ENCODE data around the gene CLDN19.
A peak's percentile ranks its signal among the peaks of the same experiment; 100 is the strongest.

CLDN19 gene

DNA sequence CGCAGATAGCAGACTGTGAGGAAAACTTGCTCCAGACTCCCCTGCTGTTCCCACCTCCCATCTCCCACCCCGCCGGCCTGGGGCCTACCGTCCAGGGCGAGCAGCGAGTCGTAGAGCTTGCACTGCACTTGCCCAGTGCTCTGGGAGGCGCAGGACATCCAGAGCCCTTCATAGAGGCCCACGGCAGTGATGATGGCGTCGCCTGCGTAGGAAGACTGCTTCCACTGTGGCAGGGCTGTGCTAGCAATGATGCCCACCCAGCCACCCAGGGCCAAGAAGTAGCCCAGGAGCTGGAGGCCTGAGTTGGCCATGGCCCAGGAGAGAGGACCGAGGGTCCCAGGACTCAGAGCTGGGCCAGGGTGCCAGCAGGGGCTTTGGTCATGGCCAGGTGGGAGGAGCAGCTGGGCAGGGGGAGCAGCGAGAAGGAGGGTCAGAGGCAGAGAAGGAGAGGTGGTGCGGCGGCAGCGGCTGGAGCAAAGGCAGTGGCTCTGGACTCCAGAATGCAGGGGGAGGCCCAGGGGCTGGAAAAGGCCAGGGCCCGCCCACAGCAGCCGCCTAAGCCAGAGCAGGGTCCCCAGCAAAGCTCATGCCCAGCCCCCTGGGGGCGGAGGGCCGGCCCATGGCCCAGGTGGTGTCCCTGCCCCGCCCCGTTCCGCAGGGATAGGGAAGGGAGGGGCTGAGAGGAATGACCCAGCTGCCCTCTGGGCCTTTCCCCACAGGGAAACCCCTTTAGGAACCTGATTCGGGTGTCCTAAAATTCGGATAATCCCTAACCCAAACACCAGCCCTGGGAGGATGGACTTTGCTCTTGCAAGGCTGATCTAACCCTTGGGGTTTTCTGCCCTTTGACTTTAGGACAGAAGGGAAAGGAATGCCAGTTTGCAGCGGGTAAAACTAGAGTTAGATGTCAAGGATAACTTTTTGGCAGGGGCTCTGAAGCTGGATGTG is at the start of gene CLDN19:
Gene CLDN19 (minus strand): TSS at position 484 of the 948 bp plus-strand sequence. CDS start 173 bp downstream, at position 311.
- no peak for DNase-seq (ENCODE audit: low read depth)

GRCh38 chr1:42788021-42788420 is 48.0 kb upstream of the CLDN19 start:
- no peak for DNase-seq (ENCODE audit: low read depth)

GRCh38 chr1:42786097-42786496 is 46.1 kb upstream of the CLDN19 start:
- DNase-seq (ENCODE audit: low read depth) = no peak

DNA sequence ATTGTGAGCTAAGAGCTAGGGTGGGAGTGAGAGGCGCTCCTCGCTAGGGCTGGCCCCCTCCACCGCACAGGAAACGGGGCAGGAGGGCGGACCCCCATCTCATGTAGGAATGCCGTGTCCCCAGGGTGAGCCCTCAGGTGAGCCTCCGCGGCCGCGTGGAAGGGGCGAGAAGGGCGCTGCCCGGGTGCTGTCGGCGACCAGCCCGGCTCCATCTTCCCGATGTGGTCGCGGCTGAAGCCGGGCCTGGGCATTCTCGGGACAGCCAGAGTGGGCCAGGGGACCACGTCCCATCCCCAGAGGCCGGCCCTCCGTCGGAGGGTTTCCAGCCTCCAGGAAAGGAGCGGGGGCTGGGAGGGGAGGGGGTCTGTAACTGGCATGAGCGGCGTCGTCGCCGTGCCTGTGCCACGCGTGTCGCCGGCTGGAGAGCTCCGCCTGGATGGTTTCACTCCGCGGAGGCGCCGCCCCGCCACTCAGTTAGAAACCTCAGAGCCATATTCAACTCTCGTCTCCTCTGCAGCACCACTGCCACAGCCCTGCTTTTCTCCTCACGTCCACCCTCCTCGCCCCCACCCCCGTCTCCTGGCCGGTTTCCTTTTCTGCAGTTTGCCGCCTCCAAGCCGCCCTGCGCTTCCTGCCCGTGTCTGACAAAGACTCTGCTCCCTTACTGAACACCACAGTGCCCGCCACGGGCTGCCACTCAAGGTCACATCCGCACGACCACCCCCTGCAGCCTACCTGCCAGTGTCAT is 45.1 kb upstream of the CLDN19 start, which contains the start of gene TMEM269:
Gene TMEM269 (plus strand): TSS at position 46 of the 748 bp plus-strand sequence. CDS start 4,903 bp downstream, outside the sequence.
- no peak for DNase-seq (ENCODE audit: low read depth)

- DNase-seq (ENCODE audit: low read depth) = no peak
These were observed 44.5 kb upstream of the CLDN19 start for GRCh38 chr1:42784547-42784945.

GRCh38 chr1:42783092-42783491 is 43.1 kb upstream of the CLDN19 start:
- DNase-seq (ENCODE audit: low read depth) = no peak

- DNase-seq (ENCODE audit: low read depth) = no peak
These were observed 40.1 kb upstream of the CLDN19 start for GRCh38 chr1:42780176-42780575.

DNA sequence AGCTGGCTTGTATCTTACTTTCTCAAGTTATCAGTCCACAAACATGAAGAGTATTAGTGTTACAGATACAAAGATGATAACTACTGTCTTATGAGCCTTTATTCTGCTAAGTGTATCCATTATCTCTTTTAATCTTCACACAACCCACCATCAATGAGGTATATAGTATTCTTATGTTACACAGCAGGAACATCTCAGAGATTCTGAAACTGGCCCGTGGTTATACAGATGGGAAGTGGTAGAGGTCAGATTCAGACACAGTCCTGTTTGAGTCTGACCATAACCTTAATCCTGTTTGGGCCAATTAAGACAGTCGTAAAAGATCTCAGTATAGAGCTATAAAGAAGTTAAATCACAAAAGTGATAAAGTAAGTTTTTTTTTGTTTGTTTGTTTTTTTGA is 39.7 kb upstream of the CLDN19 start:
- no peak for DNase-seq (ENCODE audit: low read depth)

GRCh38 chr1:42777852-42778251 is 37.8 kb upstream of the CLDN19 start:
- no peak for DNase-seq (ENCODE audit: low read depth)

GRCh38 chr1:42776502-42776901 is 36.5 kb upstream of the CLDN19 start:
- no peak for DNase-seq (ENCODE audit: low read depth)

- no peak for DNase-seq (ENCODE audit: low read depth)
These were observed 35.0 kb upstream of the CLDN19 start for GRCh38 chr1:42774928-42775526.

- no peak for DNase-seq (ENCODE audit: low read depth)
These were observed 33.4 kb upstream of the CLDN19 start for GRCh38 chr1:42773420-42773819.

- DNase-seq (ENCODE audit: low read depth) = no peak
These were observed 29.8 kb upstream of the CLDN19 start for GRCh38 chr1:42769811-42770210.

DNA sequence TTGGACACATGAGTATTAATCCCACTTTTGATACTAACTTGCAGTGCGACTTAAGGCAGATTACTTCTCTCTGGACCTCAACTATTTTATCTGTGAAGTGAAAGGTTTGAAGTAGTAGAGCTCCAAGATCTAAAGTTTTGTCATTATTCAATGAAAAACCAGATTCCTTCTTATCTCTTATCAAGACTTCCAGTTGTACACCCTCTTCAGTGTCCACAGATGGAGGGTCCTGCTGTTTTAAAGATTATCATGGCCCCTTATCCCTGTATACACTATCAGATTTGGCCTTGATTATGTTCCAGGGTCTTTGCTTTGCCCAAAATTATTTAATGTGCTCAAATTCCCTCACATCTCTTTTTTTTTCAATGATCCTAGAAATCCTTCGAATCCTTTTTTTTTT is 28.1 kb upstream of the CLDN19 start:
- no peak for DNase-seq (ENCODE audit: low read depth)

GRCh38 chr1:42767510-42768000 is 27.5 kb upstream of the CLDN19 start:
- DNase-seq (ENCODE audit: low read depth) = no peak

GRCh38 chr1:42766741-42767509 is 26.9 kb upstream of the CLDN19 start, which contains the start of the genes C1orf50 and P3H1:
Gene C1orf50, plus strand, starts transcription at chr1:42767249. Its CDS starts 63 bp downstream, at chr1:42767312.
Gene P3H1, minus strand, starts transcription at chr1:42767028. Its CDS starts 57 bp downstream, at chr1:42766971.
- DNase-seq (ENCODE audit: low read depth) = peak; percentile 95

- DNase-seq (ENCODE audit: low read depth) = no peak
These were observed 26.1 kb upstream of the CLDN19 start for GRCh38 chr1:42765832-42766740.

DNA sequence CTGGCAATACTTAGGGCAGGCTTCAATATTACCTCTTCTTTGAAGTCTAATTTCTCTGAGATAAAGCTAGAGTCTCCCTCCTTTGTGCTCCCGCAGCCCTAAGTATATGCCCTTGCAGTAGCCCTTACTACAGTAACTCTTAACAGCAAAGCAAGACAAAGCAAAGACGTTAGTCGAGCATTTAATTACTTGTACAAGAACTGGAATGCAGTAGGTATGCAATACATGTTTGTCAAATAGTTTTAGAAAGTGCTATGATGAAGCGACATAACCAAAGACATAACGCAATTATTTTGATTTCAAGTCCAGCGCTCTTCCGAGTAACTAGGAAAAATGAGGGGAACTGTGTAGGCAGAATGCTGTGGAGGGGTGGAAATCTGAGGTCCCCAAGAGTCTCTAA is 25.2 kb upstream of the CLDN19 start:
- no peak for DNase-seq (ENCODE audit: low read depth)

GRCh38 chr1:42762269-42762668 is 22.2 kb upstream of the CLDN19 start:
- no peak for DNase-seq (ENCODE audit: low read depth)

DNA sequence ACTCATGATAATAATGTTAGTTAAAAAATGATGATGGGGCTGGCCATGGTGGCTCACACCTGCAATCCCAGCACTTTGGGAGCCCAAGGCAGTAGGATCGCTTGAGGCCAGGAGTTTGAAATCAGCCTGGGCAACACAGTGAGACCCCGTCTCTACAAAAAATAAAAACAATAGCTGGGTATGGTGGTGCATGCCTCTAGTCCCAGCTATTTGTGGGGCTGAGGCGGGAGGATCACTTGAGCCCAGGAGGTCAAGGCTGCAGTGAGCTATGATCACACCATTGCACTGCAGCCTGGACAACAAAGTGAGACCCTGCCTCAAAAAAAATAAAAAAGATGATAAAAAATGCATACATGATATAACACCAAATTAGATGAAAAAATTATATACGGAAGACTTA is 21.5 kb upstream of the CLDN19 start:
- DNase-seq (ENCODE audit: low read depth) = no peak

All from GM04503 (cell line).